Fibroblast of skin of left biceps (primary cell): ENCODE data around the gene ILK.

ENCODE experiments used
- DNase-seq, 2 experiments: peaks; one replicate each; pipeline ENCODE4 v3.0.0-alpha.2; 2013; ENCODE audit warnings: low read depth in 2 of 2

ILK gene

GRCh38 chr11:6574816-6575715, 28.5 kb upstream of the ILK start:
- no peak for DNase-seq

- DNase-seq = peak; percentile 77 to 80
Observed at GRCh38 chr11:6576471-6577373, 26.9 kb upstream of the ILK start.

GRCh38 chr11:6578134-6578533, 25.4 kb upstream of the ILK start:
- no peak for DNase-seq

GRCh38 chr11:6579681-6580080, 23.9 kb upstream of the ILK start:
- no peak for DNase-seq

GRCh38 chr11:6583584-6583983, 20.0 kb upstream of the ILK start:
- DNase-seq = no peak

GRCh38 chr11:6584528-6584927, 19.0 kb upstream of the ILK start:
- DNase-seq = no peak

- no peak for DNase-seq
Observed at GRCh38 chr11:6586434-6587359, 16.9 kb upstream of the ILK start.

GRCh38 chr11:6587360-6587953, 16.1 kb upstream of the ILK start:
- DNase-seq = no peak

- no peak for DNase-seq
Observed at GRCh38 chr11:6588018-6588417, 15.6 kb upstream of the ILK start.

- DNase-seq = no peak
Observed at GRCh38 chr11:6594142-6594768, 9.3 kb upstream of the ILK start.

- DNase-seq = no peak
Observed at GRCh38 chr11:6596239-6596877, 7.2 kb upstream of the ILK start.

- DNase-seq = no peak
Observed at GRCh38 chr11:6598555-6598954, 5.0 kb upstream of the ILK start.

- no peak for DNase-seq
Observed at GRCh38 chr11:6599449-6599848, 4.1 kb upstream of the ILK start.

- no peak for DNase-seq
Observed at GRCh38 chr11:6599881-6600390, 3.6 kb upstream of the ILK start.

- no peak for DNase-seq
Observed at GRCh38 chr11:6601041-6601461, 2.5 kb upstream of the ILK start.

- DNase-seq = no peak
Observed at GRCh38 chr11:6602096-6602940, 1.3 kb upstream of the ILK start.

GRCh38 chr11:6604081-6604626, 580 bp downstream of the ILK start:
- peak in 1 of 2 experiments; percentile 18 for DNase-seq

- DNase-seq = no peak
Observed at GRCh38 chr11:6604790-6605189, 1.2 kb downstream of the ILK start.
